PFSK-1 (cell line): Measurements from ENCODE around the gene CCDC47.

Source experiments
- FOXP2 ChIP-seq: optimal IDR thresholded peaks from 2 replicates; pipeline ENCODE3; 2011; ENCODE audit warnings: borderline replicate concordance, control low read depth, inconsistent platforms; ENCODE audit not compliant: insufficient read depth; ENCODE audit errors: extremely low read length, extremely low read depth
- POLR2AphosphoS5 ChIP-seq: IDR thresholded peaks from 2 replicates; pipeline ENCODE4 v1.6.1; 2012; ENCODE audit warnings: low read depth, mild to moderate bottlenecking, control low read depth, low read length, moderate library complexity
- REST ChIP-seq, 2 experiments: IDR thresholded peaks; 2 replicates each; pipeline versions ENCODE4 v1.6.1 to v1.8.0; 2011 to 2012; ENCODE audit warnings: low read depth in 2 of 2, low read length in 2 of 2, control low read depth in 1 of 2, inconsistent platforms in 1 of 2, mild to moderate bottlenecking in 1 of 2, moderate library complexity in 1 of 2; ENCODE audit not compliant: insufficient read depth in 1 of 2
- SIN3A ChIP-seq: IDR thresholded peaks from 2 replicates; pipeline ENCODE4 v1.6.1; 2012; ENCODE audit warnings: mild to moderate bottlenecking, low read length, moderate library complexity, borderline replicate concordance; ENCODE audit not compliant: insufficient read depth
- TAF1 ChIP-seq: IDR thresholded peaks from 2 replicates; pipeline ENCODE4 v1.6.1; 2012; ENCODE audit warnings: low read length, control low read depth, borderline replicate concordance; ENCODE audit not compliant: insufficient read depth

Gene CCDC47

DNA sequence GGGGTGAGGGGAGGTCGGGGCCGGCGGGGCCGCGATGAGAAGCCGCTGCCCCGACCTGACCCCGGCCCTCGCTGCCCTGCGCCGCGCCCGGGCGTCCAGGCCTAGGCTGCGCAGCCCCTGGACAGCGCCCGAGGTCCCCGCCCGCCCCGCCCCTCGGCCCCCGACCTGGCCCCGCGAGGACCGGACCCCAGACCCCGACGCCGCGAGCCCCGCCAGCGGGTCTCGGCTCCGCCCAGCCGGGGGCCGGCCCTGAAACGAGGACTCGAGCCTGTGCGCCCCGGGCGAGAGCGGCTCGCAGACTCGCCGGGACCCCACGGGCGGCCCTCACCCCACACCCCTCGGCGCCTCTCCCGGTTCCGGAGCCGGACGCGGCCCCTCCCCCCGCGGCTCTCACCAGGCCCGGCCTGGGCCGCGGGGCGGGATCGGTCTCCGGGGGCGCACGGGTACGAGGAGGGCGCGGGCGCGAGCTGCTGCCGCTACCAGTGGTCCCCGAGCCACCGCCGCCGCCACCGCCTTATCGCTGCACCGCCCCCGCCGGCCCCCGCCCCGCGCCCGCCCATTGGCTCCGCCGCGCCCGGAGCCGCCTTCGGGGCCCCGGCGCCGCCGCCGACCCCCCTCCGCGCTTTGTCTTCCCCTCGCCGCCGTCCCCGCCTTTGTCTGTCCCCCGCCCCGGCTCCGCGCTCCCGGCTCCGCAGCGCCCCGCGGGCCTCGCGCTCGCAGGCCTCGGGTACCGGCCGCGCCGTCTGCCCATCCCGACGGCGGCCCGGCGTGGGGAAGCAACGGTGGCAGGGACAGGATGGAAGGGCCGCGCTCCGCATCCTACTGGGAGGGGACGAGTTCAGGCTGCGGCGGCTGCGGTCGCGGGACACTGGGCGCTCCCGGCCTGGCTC is 73.5 kb downstream of the CCDC47 start, which contains the start of gene LIMD2:
LIMD2 (minus strand) TSS at position 488 of the 890 bp plus-strand sequence. CDS start 827 bp downstream, outside the sequence.
- TF ChIP-seq FOXP2 (no peak), TAF1 (no peak), POLR2AphosphoS5 (0 out of 2 replicates have a peak, but pooled peaks have one; percentile 34), SIN3A (no peak), REST (IDR thresholded peaks at IDR 0.05; ENCODE audit: insufficient read depth in 1 of 2, low read depth in 2 of 2, low read length in 2 of 2) (peak; percentile 69 to 77; a peak in 3 of 4 replicates)

DNA sequence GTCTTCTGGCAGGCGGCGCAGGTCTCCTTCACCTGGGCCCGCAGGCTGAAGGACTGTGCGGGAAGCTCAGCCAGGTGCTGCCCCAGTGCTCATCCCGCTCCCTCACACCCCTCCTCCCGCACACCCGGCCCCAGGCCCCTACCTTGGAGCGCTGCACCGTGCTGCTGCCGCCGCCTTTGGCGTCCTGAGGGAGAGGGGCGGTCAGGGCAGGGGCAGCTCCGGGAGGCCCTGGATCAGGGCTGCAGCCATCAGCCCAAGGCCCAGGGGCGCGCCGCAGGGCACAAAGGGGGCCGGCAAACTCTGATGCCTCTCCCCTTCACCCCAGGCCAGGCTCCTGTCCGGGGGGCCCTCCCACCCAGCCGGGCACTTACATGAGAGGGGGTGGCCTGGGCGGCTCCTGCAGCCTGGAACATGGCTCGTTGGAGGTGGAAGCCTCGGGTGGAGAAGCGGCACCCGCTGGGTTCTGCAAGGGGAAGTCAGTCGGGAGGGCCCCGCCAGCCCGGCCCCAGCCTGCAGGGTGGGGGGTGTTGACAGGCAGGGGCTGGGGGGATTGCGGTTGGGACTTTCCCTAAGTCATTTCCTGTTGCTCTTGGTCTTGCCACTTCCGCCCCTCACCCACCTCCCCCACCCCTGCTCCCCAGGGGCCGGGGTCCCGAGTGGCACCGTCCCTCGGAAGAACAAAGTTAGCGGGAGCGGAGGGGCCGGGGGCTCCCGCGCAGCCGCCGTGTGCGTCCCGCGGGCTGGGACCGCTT is 74.3 kb downstream of the CCDC47 start:
- TF ChIP-seq TAF1 = no peak
- peak; percentile 47 for TF ChIP-seq FOXP2
- TF ChIP-seq POLR2AphosphoS5 = no peak
- TF ChIP-seq SIN3A = no peak

GRCh38 chr17:63698381-63698885 is 75.0 kb downstream of the CCDC47 start:
- TF ChIP-seq POLR2AphosphoS5 = no peak
- TF ChIP-seq SIN3A = no peak
- TF ChIP-seq REST (IDR thresholded peaks at IDR 0.05; ENCODE audit: insufficient read depth in 1 of 2, low read depth in 2 of 2, low read length in 2 of 2) = no peak
- TF ChIP-seq FOXP2 = no peak
- no peak for TF ChIP-seq TAF1

GRCh38 chr17:63697341-63698286 is 75.8 kb downstream of the CCDC47 start:
- TF ChIP-seq SIN3A (no peak), TAF1 (no peak), FOXP2 (no peak), POLR2AphosphoS5 (no peak), REST (IDR thresholded peaks at IDR 0.05; ENCODE audit: insufficient read depth in 1 of 2, low read depth in 2 of 2, low read length in 2 of 2) (no peak)
